ENCODE measurements around the gene LRRC73. TPM values are rescaled to one million over a fixed set of nuclear protein-coding genes. Genes with fewer than 3 reads are reported as not detected.
"Not testable (repeated sequence)": the region's sequence is repeated elsewhere in the genome, so short reads cannot be mapped to it uniquely, and the experiment has no call there.

LRRC73 gene
- total RNA-seq, 4 donors from 2014 or later: 0.19 to 0.48 (median 0.47) TPM; not detected in 1

- ATAC-seq (ENCODE audit: low FRiP score) (no peak), DNase-seq (ENCODE audit: low spot score) (no peak)
- TF ChIP-seq CTCF (IDR thresholded peaks at IDR 0.05): no peak
These were observed 41.1 kb downstream of the LRRC73 start for GRCh38 chr6:43468748-43469681.

- TF ChIP-seq CTCF (IDR thresholded peaks at IDR 0.05): no peak
- no peak for DNase-seq (ENCODE audit: low spot score)
- no peak for ATAC-seq (ENCODE audit: low FRiP score)
These were observed 41.9 kb downstream of the LRRC73 start for GRCh38 chr6:43468240-43468639.

- no peak for DNase-seq (ENCODE audit: low spot score)
- no peak for ATAC-seq (ENCODE audit: low FRiP score)
- TF ChIP-seq CTCF (IDR thresholded peaks at IDR 0.05): no peak
These were observed 42.4 kb downstream of the LRRC73 start for GRCh38 chr6:43467752-43468151.

- ATAC-seq (ENCODE audit: low FRiP score); DNase-seq (ENCODE audit: low spot score): not testable (repeated sequence)
These were observed 42.9 kb downstream of the LRRC73 start for GRCh38 chr6:43467265-43467664.

GRCh38 chr6:43465948-43466347, 44.2 kb downstream of the LRRC73 start:
- DNase-seq (ENCODE audit: low spot score): no peak
- ATAC-seq (ENCODE audit: low FRiP score): no peak
- no peak for TF ChIP-seq CTCF (IDR thresholded peaks at IDR 0.05)

GRCh38 chr6:43464337-43464736, 45.8 kb downstream of the LRRC73 start:
- no peak for ATAC-seq (ENCODE audit: low FRiP score)
- DNase-seq (ENCODE audit: low spot score): no peak
- TF ChIP-seq CTCF (IDR thresholded peaks at IDR 0.05): no peak

- DNase-seq (ENCODE audit: low spot score) (no peak), ATAC-seq (ENCODE audit: low FRiP score) (no peak)
- no peak for TF ChIP-seq CTCF (IDR thresholded peaks at IDR 0.05)
These were observed 48.2 kb downstream of the LRRC73 start for GRCh38 chr6:43461936-43462335.
